COLO668 (cell line): ENCODE results near the gene IMPDH2.

Experiments used
- DNase-seq: peaks from one replicate; lab custom pipeline; 2025; ENCODE audit not compliant: unreplicated experiment; lab: John Stamatoyannopoulos, UW

The IMPDH2 gene

GRCh38 chr3:48984663-48985062 is 44.5 kb downstream of the IMPDH2 start:
- DNase-seq = no peak

GRCh38 chr3:48983096-48983495 is 46.1 kb downstream of the IMPDH2 start:
- no peak for DNase-seq

- DNase-seq = no peak
Observed at GRCh38 chr3:48982686-48983085, 46.5 kb downstream of the IMPDH2 start.

GRCh38 chr3:48982016-48982415 is 47.2 kb downstream of the IMPDH2 start:
- DNase-seq = no peak

GRCh38 chr3:48980295-48980694 is 48.9 kb downstream of the IMPDH2 start:
- DNase-seq = no peak

GRCh38 chr3:48979451-48979850 is 49.7 kb downstream of the IMPDH2 start:
- DNase-seq = no peak
